Ishikawa (cell line): Measurements from ENCODE around the gene DENND1A.

ENCODE experiments used
- CEBPB ChIP-seq: IDR thresholded peaks from 2 replicates; pipeline ENCODE4 v1.6.1; 2012
- CREB1 ChIP-seq: IDR thresholded peaks from 2 replicates; pipeline ENCODE4 v1.6.1; 2012; ENCODE audit warnings: low read depth
- EGR1 ChIP-seq: IDR thresholded peaks from 2 replicates; pipeline ENCODE4 v1.6.1; 2012
- EP300 ChIP-seq: IDR thresholded peaks from 2 replicates; pipeline ENCODE4 v1.6.1; 2012; ENCODE audit warnings: borderline replicate concordance
- FOXM1 ChIP-seq: IDR thresholded peaks from 2 replicates; pipeline ENCODE4 v1.6.1; 2012; ENCODE audit warnings: low read depth, borderline replicate concordance
- NFIC ChIP-seq: IDR thresholded peaks from 2 replicates; pipeline ENCODE4 v1.6.1; 2012
- RAD21 ChIP-seq: IDR thresholded peaks from 2 replicates; pipeline ENCODE4 v1.6.1; 2012; ENCODE audit warnings: low read depth
- TAF1 ChIP-seq: IDR thresholded peaks from 2 replicates; pipeline ENCODE4 v1.6.1; 2012; ENCODE audit warnings: low read depth, mild to moderate bottlenecking
- TCF12 ChIP-seq: IDR thresholded peaks from 2 replicates; pipeline ENCODE4 v1.6.1; 2012; ENCODE audit warnings: low read depth
- TEAD4 ChIP-seq: IDR thresholded peaks from 2 replicates; pipeline ENCODE4 v1.6.1; 2012
- YY1 ChIP-seq: IDR thresholded peaks from 2 replicates; pipeline ENCODE4 v1.6.1; 2012; ENCODE audit warnings: low read depth
- ZBTB7A ChIP-seq: IDR thresholded peaks from 2 replicates; pipeline ENCODE4 v1.6.1; 2012; ENCODE audit warnings: low read depth
- TF ChIP-seq, protein P1 (sequence below): IDR thresholded peaks from 2 replicates; pipeline ENCODE4 v1.6.1; 2012; ENCODE audit warnings: low read depth, mild to moderate bottlenecking
- TF ChIP-seq, protein P2 (sequence below): IDR thresholded peaks from 2 replicates; pipeline ENCODE4 v1.6.1; 2012
- TF ChIP-seq, protein P3 (sequence below): IDR thresholded peaks from 2 replicates; pipeline ENCODE4 v1.6.1; 2012

Gene DENND1A

DNA sequence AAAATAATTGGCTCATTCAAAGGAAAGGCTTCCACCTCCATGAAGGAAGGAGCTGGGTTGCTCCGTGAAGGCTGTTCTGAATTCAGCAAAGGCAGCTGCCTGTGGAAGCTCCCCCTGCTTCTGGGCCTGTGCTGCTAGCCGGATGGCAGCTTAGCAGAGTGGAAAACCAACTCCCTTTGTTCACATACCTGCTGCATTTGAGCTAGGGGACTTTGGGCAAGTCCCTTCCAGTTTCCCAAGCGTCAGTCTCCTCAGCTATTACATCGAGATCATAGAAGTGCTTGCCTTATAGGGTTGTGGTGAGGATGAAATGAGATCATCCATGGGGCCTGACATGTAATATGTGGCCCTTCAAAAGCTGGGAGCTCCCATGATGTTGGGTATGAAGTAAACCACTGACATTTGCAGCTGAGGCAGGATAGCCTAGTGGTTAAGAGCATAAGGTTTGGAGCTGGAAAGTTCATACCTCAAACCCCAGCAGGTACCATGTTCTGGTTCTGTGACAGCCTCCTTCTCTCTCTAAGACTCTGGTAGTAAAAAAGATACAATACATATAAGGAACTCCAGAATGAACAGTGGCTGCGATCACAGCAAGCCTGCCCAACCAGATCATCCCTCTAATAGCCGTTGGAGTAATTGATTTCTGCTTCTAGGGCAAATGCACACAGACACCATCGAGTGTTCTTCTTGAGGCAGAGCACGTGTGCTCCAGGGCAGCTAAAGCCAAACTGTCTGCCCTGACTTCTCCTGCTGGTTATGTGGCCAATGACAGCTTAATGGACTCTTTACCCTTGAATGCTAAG, 11.0 kb upstream of the DENND1A start:
- no peak for TF ChIP-seq CREB1
- TF ChIP-seq, protein P1, sequence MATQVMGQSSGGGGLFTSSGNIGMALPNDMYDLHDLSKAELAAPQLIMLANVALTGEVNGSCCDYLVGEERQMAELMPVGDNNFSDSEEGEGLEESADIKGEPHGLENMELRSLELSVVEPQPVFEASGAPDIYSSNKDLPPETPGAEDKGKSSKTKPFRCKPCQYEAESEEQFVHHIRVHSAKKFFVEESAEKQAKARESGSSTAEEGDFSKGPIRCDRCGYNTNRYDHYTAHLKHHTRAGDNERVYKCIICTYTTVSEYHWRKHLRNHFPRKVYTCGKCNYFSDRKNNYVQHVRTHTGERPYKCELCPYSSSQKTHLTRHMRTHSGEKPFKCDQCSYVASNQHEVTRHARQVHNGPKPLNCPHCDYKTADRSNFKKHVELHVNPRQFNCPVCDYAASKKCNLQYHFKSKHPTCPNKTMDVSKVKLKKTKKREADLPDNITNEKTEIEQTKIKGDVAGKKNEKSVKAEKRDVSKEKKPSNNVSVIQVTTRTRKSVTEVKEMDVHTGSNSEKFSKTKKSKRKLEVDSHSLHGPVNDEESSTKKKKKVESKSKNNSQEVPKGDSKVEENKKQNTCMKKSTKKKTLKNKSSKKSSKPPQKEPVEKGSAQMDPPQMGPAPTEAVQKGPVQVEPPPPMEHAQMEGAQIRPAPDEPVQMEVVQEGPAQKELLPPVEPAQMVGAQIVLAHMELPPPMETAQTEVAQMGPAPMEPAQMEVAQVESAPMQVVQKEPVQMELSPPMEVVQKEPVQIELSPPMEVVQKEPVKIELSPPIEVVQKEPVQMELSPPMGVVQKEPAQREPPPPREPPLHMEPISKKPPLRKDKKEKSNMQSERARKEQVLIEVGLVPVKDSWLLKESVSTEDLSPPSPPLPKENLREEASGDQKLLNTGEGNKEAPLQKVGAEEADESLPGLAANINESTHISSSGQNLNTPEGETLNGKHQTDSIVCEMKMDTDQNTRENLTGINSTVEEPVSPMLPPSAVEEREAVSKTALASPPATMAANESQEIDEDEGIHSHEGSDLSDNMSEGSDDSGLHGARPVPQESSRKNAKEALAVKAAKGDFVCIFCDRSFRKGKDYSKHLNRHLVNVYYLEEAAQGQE = no peak
- TF ChIP-seq EP300 = no peak
- TF ChIP-seq FOXM1 = no peak
- TF ChIP-seq NFIC = no peak
- no peak for TF ChIP-seq EGR1
- TF ChIP-seq TCF12 = no peak
- no peak for TF ChIP-seq YY1
- TF ChIP-seq, protein P2, sequence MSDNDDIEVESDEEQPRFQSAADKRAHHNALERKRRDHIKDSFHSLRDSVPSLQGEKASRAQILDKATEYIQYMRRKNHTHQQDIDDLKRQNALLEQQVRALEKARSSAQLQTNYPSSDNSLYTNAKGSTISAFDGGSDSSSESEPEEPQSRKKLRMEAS = no peak
- TF ChIP-seq RAD21 = no peak
- TF ChIP-seq ZBTB7A = no peak
- no peak for TF ChIP-seq CEBPB
- TF ChIP-seq, protein P3, sequence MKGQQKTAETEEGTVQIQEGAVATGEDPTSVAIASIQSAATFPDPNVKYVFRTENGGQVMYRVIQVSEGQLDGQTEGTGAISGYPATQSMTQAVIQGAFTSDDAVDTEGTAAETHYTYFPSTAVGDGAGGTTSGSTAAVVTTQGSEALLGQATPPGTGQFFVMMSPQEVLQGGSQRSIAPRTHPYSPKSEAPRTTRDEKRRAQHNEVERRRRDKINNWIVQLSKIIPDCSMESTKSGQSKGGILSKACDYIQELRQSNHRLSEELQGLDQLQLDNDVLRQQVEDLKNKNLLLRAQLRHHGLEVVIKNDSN = no peak
- no peak for TF ChIP-seq TEAD4
- TF ChIP-seq TAF1 = no peak

DNA sequence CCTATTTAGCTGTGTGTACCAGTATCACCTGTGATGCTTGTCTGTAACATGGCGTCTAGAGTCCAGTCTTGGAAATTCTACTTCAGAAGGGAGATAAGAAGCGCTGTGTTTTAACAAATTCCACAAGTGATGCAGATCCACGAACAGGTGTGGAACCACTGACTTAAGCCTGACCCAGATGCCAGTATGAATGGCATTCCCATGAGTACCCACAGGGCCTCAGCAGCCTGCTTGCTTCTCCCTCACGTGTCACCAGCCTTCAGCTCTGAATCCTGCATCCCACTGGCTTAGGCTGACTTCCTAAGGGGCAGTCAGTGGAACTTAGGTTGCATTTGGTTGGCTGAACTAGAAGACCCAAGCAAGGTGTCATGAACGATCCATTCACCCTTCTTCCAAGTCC, 8.5 kb upstream of the DENND1A start:
- TF ChIP-seq CEBPB = no peak
- no peak for TF ChIP-seq EP300
- TF ChIP-seq YY1 = no peak
- no peak for TF ChIP-seq TAF1
- no peak for TF ChIP-seq ZBTB7A
- TF ChIP-seq RAD21 = no peak
- TF ChIP-seq, protein P2 = no peak
- TF ChIP-seq, protein P1 = no peak
- TF ChIP-seq NFIC = no peak
- TF ChIP-seq CREB1 = no peak
- TF ChIP-seq FOXM1 = no peak
- TF ChIP-seq, protein P3 = no peak
- TF ChIP-seq TCF12 = no peak
- TF ChIP-seq TEAD4 = no peak
- no peak for TF ChIP-seq EGR1

DNA sequence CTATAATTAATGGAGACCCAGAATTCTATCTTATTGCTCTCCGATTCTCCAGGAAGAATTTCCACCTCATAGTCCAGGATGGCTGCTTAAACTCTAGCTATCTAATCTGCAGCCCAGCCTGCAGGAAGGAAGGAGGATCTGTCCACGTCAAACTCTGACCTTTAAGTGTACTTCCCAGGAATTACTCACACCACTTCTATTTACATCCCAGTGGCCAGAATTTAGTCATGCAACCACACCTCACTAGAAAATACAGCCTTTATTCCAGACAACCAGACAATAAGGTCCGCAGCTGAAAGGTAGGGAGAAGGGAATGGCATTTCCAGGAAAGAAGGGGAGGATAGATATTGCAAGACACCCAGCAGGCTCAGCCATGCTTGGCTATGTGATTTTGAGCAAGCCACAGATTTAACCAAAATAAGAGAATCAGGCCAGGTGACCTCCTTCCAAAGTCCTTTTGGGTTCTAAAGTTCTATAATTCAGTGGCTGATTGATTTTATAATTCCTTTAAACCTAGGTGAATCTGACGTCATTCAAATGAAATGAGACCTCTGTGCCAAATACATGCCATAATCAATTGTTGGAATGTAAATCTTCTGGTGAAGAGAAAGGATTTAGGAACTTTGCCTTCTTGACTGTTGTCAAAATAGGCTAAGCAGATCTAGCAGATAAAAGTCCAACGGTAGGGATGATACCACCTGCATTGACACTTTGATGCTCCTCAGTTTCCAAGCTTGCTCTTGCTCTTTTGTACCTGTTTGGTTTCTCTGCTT, 3.7 kb upstream of the DENND1A start:
- TF ChIP-seq TEAD4 = no peak
- no peak for TF ChIP-seq EP300
- TF ChIP-seq, protein P2 = no peak
- TF ChIP-seq, protein P1 = peak; percentile 16; the same call in 1 of the 2 replicates
- no peak for TF ChIP-seq YY1
- no peak for TF ChIP-seq CREB1
